H1 (cell line): Measurements from ENCODE around the gene PNMA8B. TPM values are rescaled to one million over a fixed set of nuclear protein-coding genes. Genes with fewer than 3 reads are reported as not detected.

Experiments used
- CTCF ChIA-PET: fragments of 300-600 bp; sonication (Branson Sonifier 250); formaldehyde crosslinking; loops from one replicate; lab custom pipeline; 2021; ENCODE audit not compliant: partially characterized antibody; lab: Charles Lee
- POLR2A ChIA-PET: fragments of 300-600 bp; sonication (Branson Sonifier 250); formaldehyde crosslinking; loops from one replicate; lab custom pipeline; 2021; ENCODE audit warnings: inconsistent platforms; ENCODE audit not compliant: partially characterized antibody; lab: Charles Lee
- DNase-seq, 2 experiments: peaks; one replicate each; pipeline versions ENCODE4 v3.0.0 to v3.0.0-alpha.2; 2010 to 2022; ENCODE audit warnings: low spot score in 2 of 2, low read depth in 1 of 2, mixed read lengths in 1 of 2
- FAIRE-seq: peaks from 2 replicates; lab custom pipeline; 2011; peaks lifted over from hg19 to GRCh38; lab: Jason Lieb, UNC
- H2AFZ ChIP-seq: 2 replicates; pipeline ENCODE4 v1.8.1; 2012; ENCODE audit warnings: low read length, inconsistent platforms
- H2AK5ac ChIP-seq: 2 replicates; pipeline ENCODE4 v1.6.1; 2013; ENCODE audit warnings: low read depth, low read length
- H2BK120ac ChIP-seq: replicated peaks from 2 replicates; pipeline ENCODE3; 2013; ENCODE audit warnings: low read depth, low read length, inconsistent platforms
- H2BK12ac ChIP-seq: 2 replicates; pipeline ENCODE4 v1.6.1; 2013; ENCODE audit warnings: low read depth, low read length
- H2BK15ac ChIP-seq: 2 replicates; pipeline ENCODE4 v1.6.1; 2013; ENCODE audit warnings: low read length
- H2BK20ac ChIP-seq: 2 replicates; pipeline ENCODE4 v1.6.1; 2013; ENCODE audit warnings: low read length
- H2BK5ac ChIP-seq: 2 replicates; pipeline ENCODE4 v1.6.1; 2013; ENCODE audit warnings: low read depth, low read length
- H3K14ac ChIP-seq: 2 replicates; pipeline ENCODE4 v1.6.1; 2013; ENCODE audit warnings: inconsistent platforms; ENCODE audit not compliant: insufficient read length
- H3K18ac ChIP-seq: 2 replicates; pipeline ENCODE4 v1.6.1; 2013; ENCODE audit warnings: low read length; ENCODE audit errors: extremely low read depth
- H3K23ac ChIP-seq: 2 replicates; pipeline ENCODE4 v1.6.1; 2013; ENCODE audit warnings: inconsistent platforms; ENCODE audit not compliant: insufficient read length
- H3K23me2 ChIP-seq: 2 replicates; pipeline ENCODE4 v1.6.1; 2013; ENCODE audit warnings: low read depth, low read length
- H3K27ac ChIP-seq: 2 replicates; pipeline ENCODE4 v1.6.1; 2011; ENCODE audit warnings: low read depth, low read length, inconsistent platforms
- H3K27me3 ChIP-seq, 4 experiments: replicated peaks in 1 of 4; 1 replicate in 1 of 4; 2 replicates in 3 of 4; pipeline versions ENCODE4 v1.6.1 to v1.8.1; 2011 to 2013; ENCODE audit warnings: low read length in 3 of 4, mild to moderate bottlenecking in 3 of 4, inconsistent platforms in 2 of 4, mixed read lengths in 2 of 4, moderate library complexity in 1 of 4; ENCODE audit not compliant: control insufficient read depth in 3 of 4, insufficient read depth in 3 of 4; ENCODE audit errors: extremely low read depth in 1 of 4
- H3K36me3 ChIP-seq, 4 experiments: 2 replicates each; pipeline versions ENCODE4 v1.6.1 to v1.8.1; 2011 to 2013; ENCODE audit warnings: mild to moderate bottlenecking in 4 of 4, low read length in 3 of 4, moderate library complexity in 2 of 4, control low read depth in 1 of 4, inconsistent platforms in 1 of 4; ENCODE audit not compliant: insufficient read depth in 4 of 4, control insufficient read depth in 2 of 4
- H3K4ac ChIP-seq: replicated peaks from 2 replicates; pipeline ENCODE3; 2013; ENCODE audit warnings: low read length, low read depth, mixed read lengths, inconsistent platforms; ENCODE audit not compliant: insufficient read length
- H3K4me1 ChIP-seq, 4 experiments: replicated peaks in 1 of 4; 1 replicate in 1 of 4; 2 replicates in 3 of 4; pipeline versions ENCODE4 v1.6.1 to v1.8.1; 2011 to 2013; ENCODE audit warnings: low read length in 3 of 4, inconsistent platforms in 2 of 4, mixed read lengths in 1 of 4; ENCODE audit not compliant: insufficient read depth in 4 of 4, control insufficient read depth in 3 of 4
- H3K4me2 ChIP-seq, 2 experiments: 2 replicates each; pipeline versions ENCODE4 v1.6.1 to v1.8.1; 2011 to 2013; ENCODE audit warnings: low read depth in 2 of 2, low read length in 2 of 2, control low read depth in 1 of 2, inconsistent platforms in 1 of 2, mild to moderate bottlenecking in 1 of 2; ENCODE audit not compliant: insufficient read depth in 1 of 2
- H3K4me3 ChIP-seq, 4 experiments: fragments of 200-600, 300-600 bp in 1 of 4; sonication (generic), shearing (Covaris generic), sonication (Bioruptor Twin) in 1 of 4; 2 replicates each; pipeline versions ENCODE4 v1.5.1 to v1.8.1; 2011 to 2016; ENCODE audit warnings: low read length in 4 of 4, low read depth in 3 of 4, control low read depth in 2 of 4, inconsistent platforms in 2 of 4, mild to moderate bottlenecking in 2 of 4, mixed read lengths in 1 of 4, moderate library complexity in 1 of 4; ENCODE audit not compliant: insufficient read depth in 2 of 4; ENCODE audit errors: extremely low read depth in 1 of 4
- H3K56ac ChIP-seq: replicated peaks from 2 replicates; pipeline ENCODE3; 2013; ENCODE audit warnings: low read depth, mild to moderate bottlenecking, mixed read lengths, low read length, inconsistent platforms; ENCODE audit not compliant: insufficient read length
- H3K79me1 ChIP-seq: 2 replicates; pipeline ENCODE4 v1.6.1; 2013; ENCODE audit warnings: low read depth, low read length, control low read depth
- H3K79me2 ChIP-seq, 2 experiments: 2 replicates each; pipeline versions ENCODE4 v1.6.1 to v1.8.1; 2012 to 2013; ENCODE audit warnings: low read length in 2 of 2, mild to moderate bottlenecking in 2 of 2, inconsistent platforms in 1 of 2; ENCODE audit not compliant: insufficient read depth in 2 of 2, control insufficient read depth in 1 of 2
- H3K9ac ChIP-seq, 4 experiments: replicated peaks in 1 of 4; 1 replicate in 1 of 4; 2 replicates in 3 of 4; pipeline versions ENCODE4 v1.6.1 to v1.8.1; 2011 to 2013; ENCODE audit warnings: low read depth in 3 of 4, low read length in 3 of 4, control low read depth in 2 of 4, mild to moderate bottlenecking in 2 of 4, moderate library complexity in 2 of 4, inconsistent platforms in 1 of 4; ENCODE audit errors: extremely low read depth in 1 of 4
- H3K9me3 ChIP-seq, 2 experiments: 2 replicates each; pipeline versions ENCODE4 v1.6.1 to v1.8.1; 2012 to 2013; ENCODE audit warnings: mild to moderate bottlenecking in 2 of 2, moderate library complexity in 2 of 2, control low read depth in 1 of 2, inconsistent platforms in 1 of 2, low read depth in 1 of 2, low read length in 1 of 2, mixed read lengths in 1 of 2; ENCODE audit not compliant: insufficient read depth in 2 of 2
- H4K20me1 ChIP-seq, 2 experiments: replicated peaks in 1 of 2; 2 replicates each; pipeline versions ENCODE3 to v1.8.1; 2011 to 2013; ENCODE audit warnings: inconsistent platforms in 2 of 2, low read length in 2 of 2, mild to moderate bottlenecking in 1 of 2; ENCODE audit not compliant: insufficient read depth in 2 of 2, control insufficient read depth in 1 of 2
- H4K5ac ChIP-seq: 2 replicates; pipeline ENCODE4 v1.6.1; 2013; ENCODE audit warnings: low read length, low read depth, mixed read lengths, inconsistent platforms; ENCODE audit not compliant: insufficient read length
- H4K8ac ChIP-seq: 2 replicates; pipeline ENCODE4 v1.8.0; 2013; ENCODE audit warnings: mild to moderate bottlenecking, moderate library complexity, low read length, inconsistent platforms; ENCODE audit not compliant: insufficient read depth; ENCODE audit errors: extremely low read depth
- H4K91ac ChIP-seq: replicated peaks from 2 replicates; pipeline ENCODE3; 2013; ENCODE audit warnings: low read length, mixed read lengths, inconsistent platforms; ENCODE audit not compliant: insufficient read length
- ASH2L ChIP-seq: fragments of 200-600, 300-600 bp; sonication (generic); IDR thresholded peaks from one replicate; pipeline ENCODE4 v1.7.1; 2017; ENCODE audit warnings: low read length
- BACH1 ChIP-seq: IDR thresholded peaks from 2 replicates; pipeline ENCODE4 v1.6.1; 2012; ENCODE audit warnings: low read length, improper control_type of control experiment
- BRCA1 ChIP-seq: IDR thresholded peaks from 2 replicates; pipeline ENCODE4 v1.6.1; 2012; ENCODE audit warnings: low read depth, low read length, improper control_type of control experiment
- CBX8 ChIP-seq: fragments of 300-800, 300-1000 bp; sonication (generic); IDR thresholded peaks from 2 replicates; pipeline ENCODE4 v1.7.1; 2016; ENCODE audit warnings: low read depth, low read length, borderline replicate concordance
- CHD2 ChIP-seq: IDR thresholded peaks from 2 replicates; pipeline ENCODE4 v1.6.1; 2012; ENCODE audit warnings: low read length, improper control_type of control experiment
- EZH2 ChIP-seq: fragments of 200-600 bp; sonication (generic); IDR thresholded peaks from 2 replicates; pipeline ENCODE4 v1.7.1; 2012; ENCODE audit warnings: low read depth, mild to moderate bottlenecking, moderate library complexity, low read length, inconsistent platforms; ENCODE audit not compliant: severe bottlenecking
- HDAC6 ChIP-seq: IDR thresholded peaks from one replicate; pipeline ENCODE4 v1.7.1; 2012; ENCODE audit warnings: low read depth, mild to moderate bottlenecking, inconsistent platforms, low read length, moderate library complexity
- JUND ChIP-seq: IDR thresholded peaks from 2 replicates; pipeline ENCODE4 v1.6.1; 2011; ENCODE audit warnings: mild to moderate bottlenecking, improper control_type of control experiment, low read length
- KDM1A ChIP-seq: fragments of 200-600, 300-600 bp; sonication (generic); IDR thresholded peaks from 2 replicates; pipeline ENCODE4 v1.7.1; 2016; ENCODE audit warnings: mild to moderate bottlenecking, low read length, borderline replicate concordance
- KDM5A ChIP-seq: fragments of 200-600 bp; IDR thresholded peaks from 2 replicates; pipeline ENCODE4 v1.7.1; 2012; ENCODE audit warnings: mild to moderate bottlenecking, low read length, inconsistent platforms, mixed read lengths
- PHF8 ChIP-seq: fragments of 200-600 bp; sonication (generic); conservative IDR thresholded peaks from 2 replicates; pipeline ENCODE4 v1.7.1; 2012; ENCODE audit warnings: low read depth, mild to moderate bottlenecking, inconsistent platforms, low read length, moderate library complexity
- RBBP5 ChIP-seq: IDR thresholded peaks from 2 replicates; pipeline ENCODE4 v1.7.1; 2012; ENCODE audit warnings: low read depth, mild to moderate bottlenecking, inconsistent platforms, low read length, moderate library complexity, borderline replicate concordance
- SIX5 ChIP-seq: IDR thresholded peaks from 2 replicates; pipeline ENCODE4 v1.6.1; 2011; ENCODE audit warnings: mild to moderate bottlenecking, low read depth, low read length
- SP2 ChIP-seq: IDR thresholded peaks from 2 replicates; pipeline ENCODE4 v1.6.1; 2012; ENCODE audit warnings: mild to moderate bottlenecking, low read length, inconsistent platforms
- SRF ChIP-seq: IDR thresholded peaks from 2 replicates; pipeline ENCODE4 v1.6.1; 2011; ENCODE audit warnings: mild to moderate bottlenecking, low read depth, low read length, moderate library complexity
- TEAD4 ChIP-seq: IDR thresholded peaks from 2 replicates; pipeline ENCODE4 v1.6.1; 2012; ENCODE audit warnings: low read depth, low read length, inconsistent platforms, mixed read lengths
- WGBS, 2 experiments: shearing (Covaris generic) in 1 of 2; methylation state at CpG; one replicate each; pipeline versions ENCODE4 v1.1.6 to v1.1.7; 2013 to 2015; ENCODE audit warnings: low lambda C conversion rate in 2 of 2, mixed read lengths in 2 of 2, inconsistent platforms in 1 of 2, low coverage in 1 of 2, missing lambda C conversion rate in 1 of 2; ENCODE audit not compliant: insufficient replicate concordance in 2 of 2, insufficient coverage in 1 of 2, insufficient read length in 1 of 2; ENCODE audit errors: extremely low coverage in 1 of 2, missing lambda C conversion rate in 1 of 2; 5-methylcytosine and 5-hydroxymethylcytosine counted together
- polyA plus RNA-seq, 7 experiments: library from polyadenylated mRNA; depleted of rRNA in 3 of 7; stranded (reverse) in 5 of 7; unstranded in 2 of 7; fragments of >200 nt in 5 of 7; fragments of 200-250 nt in 2 of 7; gene quantifications; 1 replicate in 5 of 7; 2 replicates in 1 of 7; 4 replicates in 1 of 7; pipeline versions ENCODE4 v1.2.1 to v1.2.3, GENCODE V29; 2011 to 2013; ENCODE audit warnings: missing spikeins in 2 of 7, mixed read lengths in 2 of 7
- total RNA-seq: library from RNA; stranded (reverse); fragmentation: NEBNext Ultra II Directional; extraction: Animal tissue kit (Norgen Biotek cat#: 25700); gene quantifications from 2 replicates; pipeline ENCODE4 v1.2.1, GENCODE V29; 2021

Gene PNMA8B
- total and polyA plus RNA-seq, 2 of the 8 experiments (the other 6 are each of a cell fraction or from before 2014, with no cell fraction given), result 0.48 to 1.4 TPM

DNA sequence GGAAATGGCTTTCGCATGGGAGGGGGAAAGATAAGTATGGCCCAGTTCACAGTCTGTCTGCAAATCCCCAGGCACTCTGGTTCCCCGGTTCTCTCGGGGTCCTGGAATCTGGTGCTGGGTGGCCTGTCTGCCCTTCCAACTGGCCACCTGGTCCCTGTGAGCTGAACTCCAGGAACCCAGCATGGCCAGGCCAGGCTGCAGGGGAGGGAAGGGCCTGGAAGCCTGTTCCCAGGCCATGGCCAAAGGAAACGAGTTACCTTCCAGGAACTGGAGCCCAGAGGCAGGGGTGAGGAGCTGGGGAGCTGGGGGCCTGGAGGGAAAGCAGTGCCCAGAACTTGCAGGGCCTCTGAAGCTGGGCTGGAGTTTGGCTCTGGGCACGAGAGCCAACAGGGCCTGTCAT, 47.8 kb downstream of the PNMA8B start:
- CTCF ChIA-PET, result interaction anchor here (1.0 to 5.5 kb wide), 4 partner anchors 12 to 52 kb away, joined by 3 to 20 read pairs (median 10); no protein-coding TSS in a partner anchor
- WGBS, 2 experiments, result 93% methylated on average over 4 of the region's 5 CpGs; no CpG with 5 or more reads in 1 of the 2 experiments

More for the DNA sequence above, 47.8 kb downstream of the PNMA8B start:
- Histone ChIP-seq H4K8ac (no peak overlapping the region), H3K18ac (no peak overlapping the region), H3K4me1 (no peaks in the 10 kb centered on the region), H2BK20ac (no peak overlapping the region), H3K36me3 (no peaks in the 10 kb centered on the region), H3K9ac (no peak overlapping the region), H3K14ac (no peak overlapping the region), H4K20me1 (no peaks in the 10 kb centered on the region), H3K4me3 (no peak overlapping the region), H2BK12ac (no peak overlapping the region), H3K56ac (no peak overlapping the region), H2AK5ac (no peak overlapping the region), H3K4ac (no peak overlapping the region), H3K27me3 (no peaks in the 10 kb centered on the region), H3K27ac (no peak overlapping the region), H3K9me3 (no peaks in the 10 kb centered on the region), H3K79me1 (no peaks in the 10 kb centered on the region), H2AFZ (no peak overlapping the region), H4K91ac (no peak overlapping the region), H4K5ac (no peak overlapping the region), H2BK15ac (no peak overlapping the region), H2BK5ac (no peak overlapping the region), H3K79me2 (no peaks in the 10 kb centered on the region), H3K4me2 (no peak overlapping the region), H3K23me2 (no peaks in the 10 kb centered on the region), H3K23ac (no peak overlapping the region), H2BK120ac (no peak overlapping the region)
- DNase-seq (no peak), FAIRE-seq (no peak)
- no peak for TF ChIP-seq SRF
- no peak for TF ChIP-seq PHF8
- no peak for TF ChIP-seq KDM1A
- no peak for TF ChIP-seq BRCA1
- TF ChIP-seq JUND, result no peak
- TF ChIP-seq KDM5A, result no peak
- no peak for TF ChIP-seq ASH2L
- no peak for TF ChIP-seq HDAC6
- TF ChIP-seq EZH2, result no peak
- no peak for TF ChIP-seq SP2
- TF ChIP-seq TEAD4, result no peak
- no peak for TF ChIP-seq CHD2
- no peak for TF ChIP-seq CBX8
- TF ChIP-seq SIX5, result no peak
- TF ChIP-seq BACH1, result no peak
- TF ChIP-seq RBBP5, result no peak
- POLR2A ChIA-PET, result interaction anchor here (1.6 kb wide), 1 partner anchor 9 kb away, joined by 3 read pairs; no protein-coding TSS in a partner anchor
